IPS-20b (cell line): ENCODE results near the gene CD6.
"Not testable (repeated sequence)": the region's sequence is repeated elsewhere in the genome, so short reads cannot be mapped to it uniquely, and the experiment has no call there.

Experiments used
- H3K27ac ChIP-seq: one replicate; pipeline ENCODE4 v1.5.1; 2013; ENCODE audit warnings: low read length
- H3K27me3 ChIP-seq: 2 replicates; pipeline ENCODE4 v1.6.1; 2013; ENCODE audit warnings: mild to moderate bottlenecking, low read length, inconsistent platforms; ENCODE audit not compliant: insufficient read depth
- H3K36me3 ChIP-seq: 2 replicates; pipeline ENCODE4 v1.6.1; 2013; ENCODE audit warnings: low read depth, mild to moderate bottlenecking, inconsistent platforms, low read length, moderate library complexity; ENCODE audit not compliant: insufficient read depth
- H3K4me1 ChIP-seq: 2 replicates; pipeline ENCODE4 v1.6.1; 2013; ENCODE audit warnings: mild to moderate bottlenecking, control low read depth, inconsistent platforms, low read length, moderate library complexity; ENCODE audit not compliant: insufficient read depth
- H3K4me3 ChIP-seq: 2 replicates; pipeline ENCODE4 v1.5.1; 2013; ENCODE audit warnings: mild to moderate bottlenecking, low read length, inconsistent platforms
- H3K9ac ChIP-seq: 2 replicates; pipeline ENCODE4 v1.6.1; 2013; ENCODE audit warnings: low read depth, mild to moderate bottlenecking, inconsistent platforms, low read length, moderate library complexity
- H3K9me3 ChIP-seq: 2 replicates; pipeline ENCODE4 v1.6.1; 2013; ENCODE audit warnings: mild to moderate bottlenecking, low read depth, low read length, inconsistent platforms; ENCODE audit not compliant: insufficient read depth

Gene CD6

DNA sequence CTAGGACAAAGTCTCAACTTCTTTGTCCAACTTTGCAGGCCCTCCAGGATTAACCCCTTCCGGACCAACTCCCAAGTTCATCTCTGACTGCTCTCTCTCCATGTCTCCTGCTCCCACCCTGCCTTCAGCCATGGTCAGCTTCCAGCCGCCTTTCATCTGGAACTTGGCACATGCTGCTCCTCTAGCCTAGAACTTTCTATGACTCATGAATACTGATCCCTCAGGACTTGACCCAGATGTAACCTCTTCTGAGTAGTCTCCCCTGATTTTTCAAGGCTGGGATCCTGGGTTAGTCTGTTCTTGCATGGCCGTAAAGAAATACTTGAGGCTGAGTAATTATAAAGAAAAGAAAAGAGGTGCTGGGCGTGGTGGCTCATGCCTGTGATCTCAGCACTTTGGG lies 14.3 kb upstream of the CD6 start:
- Histone ChIP-seq H3K27me3 (peaks cover 11% of the 10 kb centered on the region), H3K4me1 (peaks cover 2% of the 10 kb centered on the region; the same call in 1 of the 2 replicates), H3K36me3 (no peaks in the 10 kb centered on the region), H3K27ac (no peak overlapping the region), H3K9me3 (no peaks in the 10 kb centered on the region), H3K9ac (no peak overlapping the region), H3K4me3 (no peak overlapping the region)

DNA sequence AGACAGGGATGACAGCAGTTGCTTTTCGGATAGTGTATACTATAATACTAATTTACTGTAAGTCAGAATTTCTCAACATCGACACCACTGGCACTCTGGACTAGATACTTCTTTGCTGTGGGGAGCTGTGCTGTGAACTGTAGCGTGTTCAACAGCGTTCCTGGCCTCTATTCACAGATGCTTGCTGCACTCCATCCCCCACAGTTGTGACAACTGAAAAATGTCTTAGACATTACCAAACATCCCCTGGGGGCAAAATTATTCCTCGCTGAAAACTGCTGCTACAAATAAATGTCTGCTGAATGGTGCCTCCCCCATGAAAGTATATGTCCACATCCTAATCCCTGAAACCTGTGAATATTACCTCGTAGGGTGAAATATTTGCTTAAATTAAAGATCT lies 12.0 kb upstream of the CD6 start:
- Histone ChIP-seq H3K9ac (no peak overlapping the region), H3K27ac (no peak overlapping the region), H3K4me3 (no peak overlapping the region), H3K36me3 (no peaks in the 10 kb centered on the region), H3K27me3 (no peaks in the 10 kb centered on the region), H3K4me1 (no peaks in the 10 kb centered on the region), H3K9me3 (no peaks in the 10 kb centered on the region)

DNA sequence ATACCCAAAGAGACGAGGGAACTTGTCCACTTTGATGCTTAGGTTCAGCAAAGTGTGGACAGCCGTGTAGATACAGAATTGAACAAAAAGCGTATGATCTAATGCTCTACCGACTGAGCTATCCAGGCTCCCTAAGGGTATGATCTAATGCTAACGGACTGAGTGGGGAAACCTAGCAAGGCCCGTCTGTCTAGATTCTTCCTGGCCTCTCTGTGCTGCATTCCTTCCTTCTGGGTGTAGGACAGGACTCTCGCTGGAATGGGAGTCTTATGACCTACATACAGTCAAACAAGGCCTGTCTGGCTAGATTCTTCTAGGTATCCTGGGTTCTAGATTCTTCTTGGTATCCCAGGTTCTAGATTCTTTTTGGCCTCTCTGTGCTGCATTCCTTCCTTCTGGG lies 11.1 kb upstream of the CD6 start:
- H3K27me3 ChIP-seq = no peaks in the 10 kb centered on the region
- H3K4me3 ChIP-seq = no peak overlapping the region
- no peaks in the 10 kb centered on the region for H3K4me1 ChIP-seq
- H3K27ac ChIP-seq = no peak overlapping the region
- no peaks in the 10 kb centered on the region for H3K9me3 ChIP-seq
- no peak overlapping the region for H3K9ac ChIP-seq
- H3K36me3 ChIP-seq = no peaks in the 10 kb centered on the region

DNA sequence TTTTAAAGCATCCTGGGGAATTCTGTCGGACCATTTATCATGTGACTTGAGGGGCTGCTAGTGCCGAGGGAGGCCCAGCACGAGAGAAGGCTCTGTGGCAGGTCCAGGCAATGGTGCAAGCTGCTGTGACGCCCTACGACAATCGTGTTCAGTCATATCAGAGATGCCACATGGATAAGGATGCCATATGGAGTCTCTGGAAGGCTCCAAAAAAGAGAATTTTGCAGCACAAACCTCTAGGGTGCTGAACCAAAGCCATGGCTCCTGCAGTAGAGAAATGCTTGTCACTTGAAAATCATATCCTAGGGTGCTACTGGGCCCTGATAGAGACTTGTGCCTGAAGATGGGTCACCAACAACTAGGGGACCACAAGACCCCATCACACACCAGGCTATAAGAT lies 6.7 kb upstream of the CD6 start:
- Histone ChIP-seq H3K9me3 (peaks cover 9% of the 10 kb centered on the region), H3K9ac (no peak overlapping the region), H3K36me3 (no peaks in the 10 kb centered on the region), H3K4me1 (no peaks in the 10 kb centered on the region), H3K4me3 (no peak overlapping the region), H3K27ac (no peak overlapping the region), H3K27me3 (no peaks in the 10 kb centered on the region)

DNA sequence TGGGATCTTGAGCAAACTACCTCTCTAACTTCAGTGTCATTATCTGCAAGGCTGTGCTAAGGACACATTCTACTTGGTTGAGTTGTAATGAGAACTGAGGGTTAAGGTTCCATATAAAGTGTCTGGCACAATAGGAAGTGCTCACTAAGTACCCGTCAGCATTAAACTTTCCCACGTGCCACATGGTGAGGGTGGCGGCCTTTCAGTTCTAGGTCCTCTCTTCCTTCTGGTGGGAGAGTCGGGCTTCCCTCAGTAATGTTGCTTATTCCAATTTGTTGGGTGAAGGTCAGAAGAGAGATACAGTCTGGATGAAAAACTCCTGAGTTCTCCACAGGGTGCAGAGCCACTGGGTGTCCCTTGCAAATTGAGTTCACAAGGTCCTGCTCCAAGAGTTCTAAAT lies 4.6 kb upstream of the CD6 start:
- Histone ChIP-seq H3K4me3 (no peak overlapping the region), H3K9ac (no peak overlapping the region), H3K9me3 (peaks cover 9% of the 10 kb centered on the region), H3K27me3 (no peaks in the 10 kb centered on the region), H3K4me1 (no peaks in the 10 kb centered on the region), H3K36me3 (no peaks in the 10 kb centered on the region), H3K27ac (no peak overlapping the region)

DNA sequence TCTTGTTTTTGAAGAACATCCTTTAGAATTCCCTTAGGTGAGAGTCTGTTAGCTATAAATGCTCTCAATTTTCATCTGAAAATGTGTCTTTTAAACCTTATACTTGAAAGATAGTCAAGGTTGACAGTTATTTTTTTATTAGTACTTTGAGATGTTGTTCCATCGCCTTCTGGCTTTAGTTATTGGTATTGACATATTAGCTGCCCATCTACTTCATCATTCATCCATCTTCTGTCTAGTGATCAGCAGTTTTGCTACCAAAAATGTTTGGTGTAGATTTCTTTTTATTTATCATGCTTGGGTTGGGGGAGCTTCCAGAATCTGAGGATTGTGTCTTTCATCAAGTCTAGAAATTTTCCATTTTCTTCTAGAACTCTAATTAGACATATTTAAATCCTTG lies 3.3 kb upstream of the CD6 start:
- H3K4me1 ChIP-seq = no peaks in the 10 kb centered on the region
- no peak overlapping the region for H3K27ac ChIP-seq
- H3K9me3 ChIP-seq = peaks cover 9% of the 10 kb centered on the region
- H3K27me3 ChIP-seq = no peaks in the 10 kb centered on the region
- H3K36me3 ChIP-seq = no peaks in the 10 kb centered on the region
- H3K4me3 ChIP-seq = no peak overlapping the region
- no peak overlapping the region for H3K9ac ChIP-seq

DNA sequence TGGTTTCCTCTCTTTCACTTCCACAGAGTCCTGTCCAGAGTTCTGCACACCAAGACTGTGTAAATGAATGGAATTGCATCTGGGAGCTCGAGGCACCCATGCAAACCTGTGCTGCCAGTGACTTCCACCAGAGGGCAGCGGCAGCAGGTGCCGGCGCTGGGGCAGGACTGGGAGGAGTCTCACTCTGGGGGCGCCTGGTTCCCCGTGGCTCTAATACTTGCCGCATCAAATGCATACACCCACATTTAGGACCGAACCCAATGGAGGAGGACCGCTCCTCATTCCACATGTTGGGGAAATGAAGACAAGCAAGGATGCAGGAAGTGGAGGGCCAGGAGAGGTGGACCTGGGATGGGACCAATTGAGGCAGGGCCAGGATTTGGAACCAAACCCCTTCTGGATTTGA lies 1.1 kb upstream of the CD6 start:
- Histone ChIP-seq H3K9me3 (peaks cover 9% of the 10 kb centered on the region), H3K4me3 (no peak overlapping the region), H3K9ac (no peak overlapping the region), H3K27ac (no peak overlapping the region), H3K36me3 (no peaks in the 10 kb centered on the region), H3K4me1 (no peaks in the 10 kb centered on the region), H3K27me3 (no peaks in the 10 kb centered on the region)

DNA sequence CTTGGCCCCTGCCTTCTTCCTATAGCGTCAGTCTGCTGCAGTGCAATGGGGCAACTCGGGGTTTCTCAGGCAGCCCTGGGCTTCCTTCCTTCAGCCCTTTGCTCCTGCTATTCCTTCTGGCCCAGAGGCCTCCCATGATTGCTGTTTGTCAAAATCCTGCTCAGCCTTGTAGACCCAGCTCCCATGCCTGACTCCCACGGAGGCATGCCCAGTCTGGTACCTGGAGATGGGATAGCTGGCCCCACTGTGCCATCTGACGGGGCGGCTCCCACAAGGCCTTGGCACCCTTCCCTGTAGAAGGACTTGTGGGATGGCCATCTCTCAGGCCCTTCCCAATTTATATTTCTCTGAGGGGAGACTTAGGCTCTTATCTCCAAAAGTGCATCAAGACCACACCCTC lies 590 bp upstream of the CD6 start:
- H3K9ac ChIP-seq = no peak overlapping the region
- H3K27me3 ChIP-seq = no peaks in the 10 kb centered on the region
- peaks cover 9% of the 10 kb centered on the region for H3K9me3 ChIP-seq
- H3K27ac ChIP-seq = no peak overlapping the region
- H3K4me3 ChIP-seq = no peak overlapping the region
- H3K36me3 ChIP-seq = no peaks in the 10 kb centered on the region
- H3K4me1 ChIP-seq = no peaks in the 10 kb centered on the region

DNA sequence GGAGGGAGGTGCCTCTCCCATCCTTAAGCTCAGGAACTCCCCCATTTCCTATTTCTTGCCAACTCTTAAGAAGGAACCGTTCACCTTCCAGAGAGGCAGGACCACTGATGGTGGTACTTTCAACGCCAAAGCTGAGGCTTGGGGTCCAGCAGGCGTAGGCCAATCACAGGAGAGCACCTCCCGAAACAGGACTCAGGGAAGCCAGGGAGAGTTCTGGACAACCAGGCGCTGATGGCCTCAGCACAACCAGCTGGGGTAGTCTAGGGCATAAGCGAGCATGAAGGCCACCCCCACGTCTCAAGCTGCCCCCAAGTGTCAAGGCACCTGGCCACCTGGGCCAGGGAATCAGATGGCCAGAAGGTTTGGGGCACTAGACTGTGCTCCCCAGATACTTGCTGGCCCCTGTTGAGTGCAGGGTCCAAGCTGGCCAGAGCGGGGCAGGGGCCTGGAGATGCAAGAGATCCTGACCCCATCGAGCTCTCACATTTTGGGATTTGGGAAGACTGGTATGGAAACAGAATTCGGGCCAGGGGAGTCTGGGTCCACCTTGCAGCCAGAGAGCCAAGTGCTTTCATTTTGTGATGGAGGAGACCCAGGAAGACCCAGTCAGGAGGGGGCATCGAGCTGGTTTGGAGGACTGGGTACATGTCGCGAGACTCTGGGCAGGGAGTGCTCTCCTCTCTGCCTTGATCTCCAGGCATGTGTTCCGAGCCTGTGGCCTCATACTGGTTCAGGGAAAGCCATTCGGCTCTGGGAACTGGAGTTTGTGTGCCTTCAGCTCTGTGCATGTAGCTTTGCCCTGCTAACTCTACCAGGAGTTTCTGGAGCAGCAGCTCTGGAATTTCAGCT lies 926 bp downstream of the CD6 start:
- H3K4me1 ChIP-seq = no peaks in the 10 kb centered on the region
- H3K27ac ChIP-seq = no peak overlapping the region
- H3K4me3 ChIP-seq = no peak overlapping the region
- no peaks in the 10 kb centered on the region for H3K36me3 ChIP-seq
- H3K9me3 ChIP-seq = peaks cover 9% of the 10 kb centered on the region
- H3K27me3 ChIP-seq = no peaks in the 10 kb centered on the region
- no peak overlapping the region for H3K9ac ChIP-seq

DNA sequence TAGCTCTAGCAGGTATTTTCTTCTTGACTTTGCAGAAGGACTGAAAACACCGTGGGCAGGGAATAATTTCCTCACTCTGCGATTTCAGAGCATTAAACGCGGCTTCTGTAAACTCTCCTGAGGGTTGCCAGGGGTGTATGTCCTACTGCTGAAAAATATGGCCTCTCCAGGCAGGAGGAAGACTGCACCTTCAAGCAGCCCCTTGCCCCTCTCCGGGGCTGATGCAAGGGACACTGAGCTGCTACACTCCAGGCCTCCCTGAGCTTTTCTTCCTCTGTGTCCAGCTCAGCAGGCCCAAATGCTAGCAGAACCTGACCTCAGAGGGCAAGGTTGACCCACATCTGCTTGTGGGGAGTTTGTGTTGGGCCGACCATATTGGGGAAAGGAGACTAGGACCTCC lies 2.2 kb downstream of the CD6 start:
- Histone ChIP-seq H3K4me3 (no peak overlapping the region), H3K27ac (no peak overlapping the region), H3K4me1 (no peaks in the 10 kb centered on the region), H3K36me3 (no peaks in the 10 kb centered on the region), H3K27me3 (no peaks in the 10 kb centered on the region), H3K9ac (no peak overlapping the region), H3K9me3 (0 out of 2 replicates have a peak, but pooled peaks cover under 1% of the 10 kb centered on the region)

DNA sequence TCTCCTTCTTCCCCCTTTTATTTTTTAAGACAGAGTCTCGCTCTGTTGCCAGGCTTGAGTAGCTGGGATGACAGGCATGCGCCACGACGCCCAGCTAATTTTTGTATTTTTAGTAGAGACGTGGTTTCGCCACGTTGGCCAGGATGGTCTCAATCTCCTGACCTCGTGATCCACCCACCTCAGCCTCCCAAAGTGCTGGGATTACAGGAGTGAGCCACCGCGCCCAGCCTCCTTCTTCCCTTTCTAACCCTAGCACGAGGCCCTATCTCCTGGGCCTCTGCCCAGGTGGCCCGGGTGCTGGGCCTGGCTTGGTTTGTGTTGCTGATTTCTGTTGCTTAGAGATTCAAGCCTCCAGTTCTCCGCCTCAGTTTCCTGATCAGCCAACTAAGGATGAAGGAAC lies 2.8 kb downstream of the CD6 start:
- H3K36me3 ChIP-seq, H3K4me1 ChIP-seq, H3K9ac ChIP-seq, H3K4me3 ChIP-seq, H3K27ac ChIP-seq, H3K9me3 ChIP-seq, H3K27me3 ChIP-seq: not testable (repeated sequence)

DNA sequence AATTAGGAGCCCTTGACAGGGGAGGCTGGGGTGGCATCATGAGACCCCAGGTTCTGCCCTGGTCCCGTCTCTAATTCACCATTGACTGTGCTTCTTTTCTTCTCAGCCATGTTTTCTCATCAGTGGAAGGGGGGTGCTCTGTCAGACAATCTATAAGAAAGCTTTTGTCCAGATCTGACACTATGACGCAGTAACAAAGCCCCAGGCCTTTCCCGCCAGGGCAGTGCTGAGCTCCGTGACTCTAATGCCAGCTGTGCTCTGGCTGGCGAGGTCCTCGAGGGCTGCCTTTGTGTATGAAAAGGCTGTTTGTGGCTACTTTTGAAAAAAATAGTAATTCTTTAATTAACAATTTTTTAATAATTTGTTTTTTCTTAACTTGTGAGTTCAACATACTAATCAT lies 3.2 kb downstream of the CD6 start:
- Histone ChIP-seq H3K9me3 (no peaks in the 10 kb centered on the region), H3K9ac (no peak overlapping the region), H3K4me1 (no peaks in the 10 kb centered on the region), H3K27me3 (no peaks in the 10 kb centered on the region), H3K4me3 (no peak overlapping the region), H3K36me3 (no peaks in the 10 kb centered on the region), H3K27ac (no peak overlapping the region)
